GM18909 (cell line): ENCODE measurements around the gene SYNDIG1L.

Experiments used
- ATAC-seq: cut with Tn5 transposase; IDR thresholded peaks from one replicate; pipeline ENCODE4 v1.9.1; 2021; ENCODE audit warnings: mild to moderate bottlenecking; ENCODE audit not compliant: unreplicated experiment, poor library complexity

Gene SYNDIG1L

GRCh38 chr14:74434294-74434693 is 8.3 kb upstream of the SYNDIG1L start:
- ATAC-seq: no peak

- ATAC-seq: no peak
Observed at GRCh38 chr14:74429991-74430390, 4.0 kb upstream of the SYNDIG1L start.

GRCh38 chr14:74429221-74429691 is 3.2 kb upstream of the SYNDIG1L start:
- ATAC-seq: no peak

GRCh38 chr14:74427651-74428050 is 1.6 kb upstream of the SYNDIG1L start:
- ATAC-seq: no peak

GRCh38 chr14:74425525-74426201 is 347 bp downstream of the SYNDIG1L start:
- ATAC-seq: no peak

GRCh38 chr14:74424606-74425005 is 1.4 kb downstream of the SYNDIG1L start:
- no peak for ATAC-seq

GRCh38 chr14:74423246-74423645 is 2.8 kb downstream of the SYNDIG1L start:
- ATAC-seq: no peak

GRCh38 chr14:74421981-74422380 is 4.0 kb downstream of the SYNDIG1L start:
- no peak for ATAC-seq

- no peak for ATAC-seq
Observed at GRCh38 chr14:74419086-74419485, 6.9 kb downstream of the SYNDIG1L start.

GRCh38 chr14:74418031-74418430 is 8.0 kb downstream of the SYNDIG1L start:
- no peak for ATAC-seq

GRCh38 chr14:74417611-74418010 is 8.4 kb downstream of the SYNDIG1L start:
- no peak for ATAC-seq

GRCh38 chr14:74417201-74417600 is 8.8 kb downstream of the SYNDIG1L start:
- ATAC-seq: no peak

- ATAC-seq: no peak
Observed at GRCh38 chr14:74415115-74415437, 10.9 kb downstream of the SYNDIG1L start.

GRCh38 chr14:74414403-74415114 is 11.5 kb downstream of the SYNDIG1L start:
- no peak for ATAC-seq

GRCh38 chr14:74413627-74414026 is 12.4 kb downstream of the SYNDIG1L start:
- ATAC-seq: no peak

- no peak for ATAC-seq
Observed at GRCh38 chr14:74412753-74413152, 13.3 kb downstream of the SYNDIG1L start.

- no peak for ATAC-seq
Observed at GRCh38 chr14:74411671-74412070, 14.3 kb downstream of the SYNDIG1L start.

GRCh38 chr14:74409441-74409840 is 16.6 kb downstream of the SYNDIG1L start:
- ATAC-seq: no peak

GRCh38 chr14:74408870-74409269 is 17.1 kb downstream of the SYNDIG1L start:
- ATAC-seq: no peak

GRCh38 chr14:74407801-74408154 is 18.2 kb downstream of the SYNDIG1L start:
- ATAC-seq: no peak

GRCh38 chr14:74407021-74407800 is 18.8 kb downstream of the SYNDIG1L start:
- ATAC-seq: no peak
